ENCODE results near the gene SSNA1.

The SSNA1 gene

DNA sequence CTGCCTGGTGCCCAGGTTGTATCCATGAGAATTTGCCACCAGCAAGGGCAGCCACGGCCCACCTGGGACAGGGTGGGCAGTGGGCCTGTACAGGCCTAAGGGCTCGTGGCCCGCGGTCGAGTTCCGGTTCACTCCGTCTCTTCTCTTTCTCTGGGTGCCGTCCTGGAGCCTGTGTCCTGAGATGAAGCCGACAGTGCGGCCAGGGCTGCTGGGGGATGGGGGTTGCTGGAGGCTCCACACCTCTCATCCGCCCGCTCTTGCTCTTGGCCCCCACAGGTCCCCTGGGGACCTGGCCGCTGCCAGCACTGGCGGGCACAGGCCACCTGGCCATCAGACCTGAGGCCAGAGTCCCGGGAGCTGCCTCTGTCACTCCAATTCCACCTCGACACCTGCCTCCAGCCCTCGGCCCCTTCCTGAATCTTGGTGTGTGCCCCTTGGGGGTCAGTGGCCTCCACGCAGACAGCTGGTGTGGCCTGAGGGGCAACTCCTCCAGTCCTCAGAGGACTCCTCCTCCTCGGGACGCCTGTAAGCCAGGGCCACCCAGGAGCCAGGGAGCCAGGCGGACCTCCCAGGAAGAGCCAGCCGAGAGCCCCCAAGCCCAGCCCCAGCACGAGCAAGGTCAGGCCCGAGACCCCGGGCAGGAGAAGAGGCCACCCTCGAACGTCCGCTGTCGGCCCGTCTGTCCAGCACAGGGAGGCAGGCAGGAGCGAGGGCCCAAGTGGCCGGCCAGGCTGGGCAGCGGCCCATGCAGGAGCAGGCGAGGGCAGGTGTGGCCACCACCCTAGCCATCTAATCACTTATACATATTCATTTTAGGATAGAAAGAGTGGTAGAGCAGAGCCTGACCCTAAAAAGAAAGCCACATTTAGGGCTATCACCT lies 23.9 kb upstream of the SSNA1 start:
- H3K27ac ChIP-seq: no peak overlapping the region
- no peak for DNase-seq (ENCODE audit: low spot score)
- ChIA-PET POLR2A (ENCODE audit: low non-redundant PET) (no interaction called here), CTCF (interaction anchor here (0.6 to 1.6 kb wide), 3 partner anchors 63 to 111 kb away, joined by 3 to 4 read pairs (median 3); partner anchors contain the start of gene RNF224)
- TF ChIP-seq, protein P1, sequence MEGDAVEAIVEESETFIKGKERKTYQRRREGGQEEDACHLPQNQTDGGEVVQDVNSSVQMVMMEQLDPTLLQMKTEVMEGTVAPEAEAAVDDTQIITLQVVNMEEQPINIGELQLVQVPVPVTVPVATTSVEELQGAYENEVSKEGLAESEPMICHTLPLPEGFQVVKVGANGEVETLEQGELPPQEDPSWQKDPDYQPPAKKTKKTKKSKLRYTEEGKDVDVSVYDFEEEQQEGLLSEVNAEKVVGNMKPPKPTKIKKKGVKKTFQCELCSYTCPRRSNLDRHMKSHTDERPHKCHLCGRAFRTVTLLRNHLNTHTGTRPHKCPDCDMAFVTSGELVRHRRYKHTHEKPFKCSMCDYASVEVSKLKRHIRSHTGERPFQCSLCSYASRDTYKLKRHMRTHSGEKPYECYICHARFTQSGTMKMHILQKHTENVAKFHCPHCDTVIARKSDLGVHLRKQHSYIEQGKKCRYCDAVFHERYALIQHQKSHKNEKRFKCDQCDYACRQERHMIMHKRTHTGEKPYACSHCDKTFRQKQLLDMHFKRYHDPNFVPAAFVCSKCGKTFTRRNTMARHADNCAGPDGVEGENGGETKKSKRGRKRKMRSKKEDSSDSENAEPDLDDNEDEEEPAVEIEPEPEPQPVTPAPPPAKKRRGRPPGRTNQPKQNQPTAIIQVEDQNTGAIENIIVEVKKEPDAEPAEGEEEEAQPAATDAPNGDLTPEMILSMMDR (conservative IDR thresholded peaks at IDR 0.05; ENCODE audit: low read depth): no peak

DNA sequence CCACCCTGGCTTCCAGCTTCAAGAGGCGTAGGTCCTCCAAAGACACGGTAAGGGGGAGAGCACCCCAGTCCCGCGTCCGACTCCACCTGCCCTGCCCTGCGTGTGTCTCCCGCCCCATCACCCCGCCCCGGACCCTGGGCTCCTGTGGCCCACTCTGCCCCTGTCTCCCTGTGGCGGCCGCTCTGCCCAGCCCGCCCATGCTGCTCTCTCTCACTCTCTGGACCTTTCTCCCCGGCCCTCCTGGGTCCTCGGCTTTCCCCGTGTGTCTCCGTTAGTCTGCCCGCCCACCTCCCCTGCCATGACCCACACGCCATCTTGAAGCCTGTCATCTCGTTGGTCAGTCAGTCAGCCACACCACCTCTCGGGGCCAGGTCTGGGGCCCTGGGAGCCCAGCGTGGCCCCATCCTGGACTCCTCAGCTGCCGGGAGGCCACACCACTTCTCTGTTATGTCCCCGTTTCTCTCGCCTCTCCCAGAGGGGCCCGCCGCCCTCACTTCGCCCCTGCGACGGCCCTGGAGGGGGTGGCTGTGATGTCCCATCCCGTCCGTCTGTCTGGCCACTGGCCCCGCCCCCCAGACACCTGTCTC lies 23.1 kb upstream of the SSNA1 start:
- TF ChIP-seq, protein P1 (conservative IDR thresholded peaks at IDR 0.05; ENCODE audit: low read depth): no peak
- no peak for DNase-seq (ENCODE audit: low spot score)
- ChIA-PET CTCF (interaction anchor here (0.6 to 1.6 kb wide), 7 partner anchors 62 to 940 kb away, joined by 3 to 4 read pairs (median 3); partner anchors contain the start of gene RNF224), POLR2A (ENCODE audit: low non-redundant PET) (no interaction called here)
- no peak overlapping the region for H3K27ac ChIP-seq

DNA sequence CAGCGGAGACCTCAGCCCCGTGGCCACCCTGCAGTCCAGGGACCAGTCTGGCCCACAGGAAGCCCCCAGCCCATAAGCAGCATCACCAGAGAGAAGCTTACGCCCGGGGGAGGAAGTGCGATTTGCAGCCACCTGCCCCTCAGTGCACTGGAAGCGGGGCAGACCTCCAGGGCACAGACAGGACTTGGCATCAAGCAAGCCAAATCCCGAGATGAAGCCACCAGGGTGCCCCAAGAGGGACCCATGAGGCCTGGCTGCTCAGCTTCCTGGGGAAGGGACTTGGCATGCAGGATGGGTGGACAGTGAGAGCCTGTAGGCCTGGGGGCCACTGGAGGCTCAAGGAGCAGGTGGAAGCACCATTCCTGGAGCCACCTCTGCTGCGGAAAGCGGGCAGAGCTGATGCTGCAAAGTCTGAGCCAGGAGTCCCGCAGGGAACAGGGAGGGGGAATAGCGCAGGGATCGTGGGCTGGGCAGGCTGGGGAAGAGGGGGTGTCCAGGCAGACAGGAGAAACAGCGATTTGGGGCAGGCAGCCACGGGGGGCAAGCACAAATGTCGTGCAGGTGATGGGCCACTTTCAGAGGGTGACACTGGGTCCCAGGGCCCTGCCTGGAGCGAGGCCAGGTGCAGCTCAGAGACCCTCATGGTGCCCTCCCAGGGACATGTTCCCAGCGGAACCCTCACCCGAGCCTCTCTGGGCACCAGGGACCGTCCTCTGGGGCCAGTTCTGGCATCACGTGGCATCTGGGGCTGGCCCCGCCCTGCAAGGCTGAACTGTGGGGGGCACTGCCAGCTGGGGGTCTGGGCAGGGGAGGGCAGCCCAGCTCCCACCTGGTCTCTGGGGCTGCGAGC lies 21.9 kb upstream of the SSNA1 start:
- H3K27ac ChIP-seq: no peak overlapping the region
- ChIA-PET CTCF (interaction anchor here (0.6 to 1.6 kb wide), 6 partner anchors 10 to 136 kb away, joined by 3 to 6 read pairs (median 4); partner anchors contain the start of gene RNF224), POLR2A (ENCODE audit: low non-redundant PET) (interaction anchor here (0.8 kb wide), 1 partner anchor 23 kb away, joined by 6 read pairs; no protein-coding TSS in a partner anchor)
- DNase-seq (ENCODE audit: low spot score): no peak
- TF ChIP-seq, protein P1 (conservative IDR thresholded peaks at IDR 0.05; ENCODE audit: low read depth): no peak

DNA sequence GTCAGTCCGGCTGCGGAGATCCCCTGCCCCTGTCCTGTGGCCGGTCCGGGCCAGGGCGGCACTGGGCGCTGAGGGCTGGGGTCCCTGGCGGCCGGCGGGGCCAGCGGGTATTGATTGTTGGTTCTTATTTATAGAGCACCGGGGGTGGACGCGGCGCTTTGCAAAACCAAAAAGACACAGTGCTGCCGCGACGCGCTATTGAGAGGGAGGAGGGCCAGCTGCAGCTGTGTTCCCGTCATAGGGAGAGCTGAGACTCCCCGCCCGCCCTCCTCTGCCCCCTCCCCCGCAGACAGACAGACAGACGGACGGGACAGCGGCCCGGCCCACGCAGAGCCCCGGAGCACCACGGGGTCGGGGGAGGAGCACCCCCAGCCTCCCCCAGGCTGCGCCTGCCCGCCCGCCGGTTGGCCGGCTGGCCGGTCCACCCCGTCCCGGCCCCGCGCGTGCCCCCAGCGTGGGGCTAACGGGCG lies 21.2 kb upstream of the SSNA1 start:
- no peak for DNase-seq (ENCODE audit: low spot score)
- CTCF ChIA-PET: no interaction called here
- no peak overlapping the region for H3K27ac ChIP-seq
- TF ChIP-seq, protein P1 (conservative IDR thresholded peaks at IDR 0.05; ENCODE audit: low read depth): no peak
- POLR2A ChIA-PET (ENCODE audit: low non-redundant PET): interaction anchor here (0.8 kb wide), 1 partner anchor 22 kb away, joined by 6 read pairs; no protein-coding TSS in a partner anchor

DNA sequence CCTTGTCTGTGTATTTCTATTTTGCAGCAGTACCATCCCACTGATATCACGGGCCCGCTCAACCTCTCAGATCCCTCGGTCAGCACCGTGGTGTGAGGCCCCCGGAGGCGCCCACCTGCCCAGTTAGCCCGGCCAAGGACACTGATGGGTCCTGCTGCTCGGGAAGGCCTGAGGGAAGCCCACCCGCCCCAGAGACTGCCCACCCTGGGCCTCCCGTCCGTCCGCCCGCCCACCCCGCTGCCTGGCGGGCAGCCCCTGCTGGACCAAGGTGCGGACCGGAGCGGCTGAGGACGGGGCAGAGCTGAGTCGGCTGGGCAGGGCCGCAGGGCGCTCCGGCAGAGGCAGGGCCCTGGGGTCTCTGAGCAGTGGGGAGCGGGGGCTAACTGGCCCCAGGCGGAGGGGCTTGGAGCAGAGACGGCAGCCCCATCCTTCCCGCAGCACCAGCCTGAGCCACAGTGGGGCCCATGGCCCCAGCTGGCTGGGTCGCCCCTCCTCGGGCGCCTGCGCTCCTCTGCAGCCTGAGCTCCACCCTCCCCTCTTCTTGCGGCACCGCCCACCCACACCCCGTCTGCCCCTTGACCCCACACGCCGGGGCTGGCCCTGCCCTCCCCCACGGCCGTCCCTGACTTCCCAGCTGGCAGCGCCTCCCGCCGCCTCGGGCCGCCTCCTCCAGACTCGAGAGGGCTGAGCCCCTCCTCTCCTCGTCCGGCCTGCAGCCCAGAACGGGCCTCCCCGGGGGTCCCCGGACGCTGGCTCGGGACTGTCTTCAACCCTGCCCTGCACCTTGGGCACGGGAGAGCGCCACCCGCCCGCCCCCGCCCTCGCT lies 20.5 kb upstream of the SSNA1 start:
- ChIA-PET CTCF (interaction anchor here (0.7 to 1.4 kb wide), 2 partner anchors 22 to 67 kb away, joined by 3 to 6 read pairs; no protein-coding TSS in a partner anchor), POLR2A (ENCODE audit: low non-redundant PET) (interaction anchor here (1.7 to 2.0 kb wide), 2 partner anchors 21 to 39 kb away, joined by 5 to 6 read pairs; partner anchors contain the start of genes ANAPC2 and SSNA1)
- H3K27ac ChIP-seq: no peak overlapping the region
- TF ChIP-seq, protein P1 (conservative IDR thresholded peaks at IDR 0.05; ENCODE audit: low read depth): no peak
- DNase-seq (ENCODE audit: low spot score): no peak
